Testis (tissue), 2 donors: ENCODE results near the gene SCARB1.

ENCODE experiments used
- CTCF ChIP-seq, 3 experiments: fragments of 450-650 bp in 2 of 3; fragments of 200-600 bp in 1 of 3; sonication (generic) in 1 of 3; IDR thresholded peaks; one replicate each; pipeline ENCODE4 v1.5.1; 2016 to 2019; ENCODE audit warnings: antibody characterized with exemption in 3 of 3, mild to moderate bottlenecking in 2 of 3, moderate library complexity in 1 of 3
- POLR2A ChIP-seq: fragments of 450-650 bp; IDR thresholded peaks from one replicate; pipeline ENCODE4 v1.6.1; 2017; ENCODE audit warnings: antibody characterized with exemption, mild to moderate bottlenecking, moderate library complexity

DNA sequence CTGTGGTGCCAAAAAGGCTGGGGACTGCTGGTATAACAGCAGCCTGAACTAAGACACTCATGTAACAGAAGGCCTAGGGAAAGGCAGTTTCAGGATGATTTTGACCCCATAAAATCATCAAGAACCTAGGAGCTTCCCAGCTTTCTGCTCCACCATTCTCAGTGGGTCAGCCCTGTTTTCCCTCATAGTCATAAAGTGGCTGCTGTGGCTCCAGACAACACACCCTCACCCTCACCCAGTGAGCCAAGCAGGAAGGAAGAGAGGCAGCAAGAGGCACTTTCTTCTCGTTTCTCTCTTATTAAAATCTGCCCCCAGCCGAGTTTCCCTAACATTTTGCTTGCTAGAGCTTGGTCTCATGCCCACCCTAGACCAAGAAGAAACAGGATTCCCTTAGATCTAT lies 131.8 kb downstream of the SCARB1 start:
- TF ChIP-seq CTCF (IDR thresholded peaks at IDR 0.05): no peak
- no peak for TF ChIP-seq POLR2A
